Measurements from ENCODE around the gene EFCC1.
A peak's percentile ranks its signal among the peaks of the same experiment; 100 is the strongest.

EFCC1 gene, protein sequence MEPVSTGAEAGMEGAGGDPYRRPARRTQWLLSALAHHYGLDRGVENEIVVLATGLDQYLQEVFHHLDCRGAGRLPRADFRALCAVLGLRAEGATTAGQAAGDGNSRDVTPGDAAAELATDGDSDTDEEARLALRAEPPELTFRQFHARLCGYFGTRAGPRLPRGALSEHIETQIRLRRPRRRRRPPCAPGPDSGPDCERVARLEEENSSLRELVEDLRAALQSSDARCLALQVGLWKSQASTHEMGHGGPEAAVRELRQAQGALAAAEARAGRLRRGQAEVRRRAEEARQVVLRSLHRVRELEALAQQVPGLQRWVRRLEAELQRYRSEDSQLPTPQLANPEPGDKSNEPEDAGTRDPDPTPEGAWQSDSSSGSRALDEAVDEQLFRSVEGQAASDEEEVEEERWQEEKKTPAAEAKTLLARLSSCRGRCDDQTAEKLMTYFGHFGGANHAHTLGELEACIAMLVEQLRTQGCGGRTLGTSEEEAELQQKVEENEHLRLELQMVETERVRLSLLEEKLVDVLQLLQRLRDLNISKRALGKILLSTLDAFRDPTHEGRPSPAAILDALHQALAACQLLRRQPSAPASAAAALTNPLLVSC

DNA sequence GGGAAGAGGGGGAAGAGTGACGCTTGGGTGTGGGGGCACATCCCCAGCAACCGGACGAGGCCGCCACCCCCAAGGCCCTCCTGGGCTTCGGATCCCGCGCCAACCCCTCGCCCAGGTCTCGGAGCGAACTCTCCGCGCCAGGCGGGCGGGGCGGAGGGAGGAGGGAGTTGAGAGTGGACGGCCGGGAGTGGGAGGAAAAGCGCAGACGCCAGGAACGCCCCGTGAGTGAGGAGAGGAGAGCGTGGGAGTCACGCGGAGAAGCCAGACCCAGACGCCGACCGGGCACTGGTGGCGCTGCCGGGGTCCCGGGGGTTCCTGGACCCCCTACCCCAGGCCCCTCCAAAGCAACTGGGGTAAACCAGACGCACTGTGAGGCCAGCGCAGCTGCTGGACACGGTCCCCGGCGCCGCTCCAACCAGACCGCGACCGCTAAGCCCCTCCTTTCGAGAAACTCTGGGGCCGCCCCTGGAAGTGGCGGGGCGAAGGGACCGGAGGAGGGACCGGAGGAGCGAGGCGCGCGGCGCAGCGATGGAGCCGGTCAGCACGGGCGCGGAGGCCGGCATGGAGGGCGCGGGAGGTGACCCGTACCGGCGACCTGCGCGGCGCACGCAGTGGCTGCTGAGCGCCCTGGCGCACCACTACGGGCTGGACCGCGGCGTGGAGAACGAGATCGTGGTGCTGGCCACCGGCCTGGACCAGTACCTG lies at the start of gene EFCC1:
Gene EFCC1, plus strand, starts transcription at position 204 of the 705 bp plus-strand sequence. Its CDS starts 325 bp downstream, at position 529.
- DNase-seq (ENCODE audit: low spot score): no peak

DNA sequence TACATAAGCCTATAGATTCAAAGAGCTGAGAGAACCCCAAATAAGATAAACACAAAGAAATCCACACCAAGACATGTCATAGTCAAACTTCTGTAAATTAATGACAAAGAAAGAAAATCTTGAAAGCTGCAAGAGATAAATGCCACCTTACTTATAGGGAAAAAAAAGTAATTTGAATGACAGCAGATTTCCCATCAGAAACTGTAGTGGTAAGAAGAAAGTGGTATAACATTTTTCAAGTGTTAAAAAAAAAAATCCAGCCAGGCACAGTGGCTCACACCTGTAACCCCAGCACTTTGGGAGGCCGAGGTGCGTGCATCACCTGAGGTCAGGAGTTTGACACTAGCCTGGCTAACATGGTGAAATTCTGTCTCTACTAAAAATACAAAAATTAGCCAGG lies 44.7 kb upstream of the EFCC1 start:
- DNase-seq (ENCODE audit: low spot score): no peak

DNA sequence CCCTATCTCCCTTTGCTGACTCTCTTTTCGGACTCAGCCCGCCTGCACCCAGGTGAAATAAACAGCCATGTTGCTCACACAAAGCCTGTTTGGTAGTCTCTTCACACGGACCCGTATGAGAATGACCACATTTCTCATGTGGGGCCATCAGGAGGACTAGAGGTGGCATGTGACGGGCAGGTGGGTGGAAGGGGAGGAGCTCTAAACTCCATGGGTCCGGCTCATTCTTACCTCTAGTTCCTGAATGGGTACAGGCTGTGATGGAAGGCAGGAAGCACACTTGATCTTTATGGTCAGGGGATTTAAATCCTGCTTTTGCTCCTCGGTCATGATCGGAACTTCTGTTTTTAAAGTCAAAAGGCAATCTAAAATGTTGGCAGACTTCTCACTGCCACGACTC lies 35.8 kb upstream of the EFCC1 start:
- no peak for DNase-seq (ENCODE audit: low spot score)

DNA sequence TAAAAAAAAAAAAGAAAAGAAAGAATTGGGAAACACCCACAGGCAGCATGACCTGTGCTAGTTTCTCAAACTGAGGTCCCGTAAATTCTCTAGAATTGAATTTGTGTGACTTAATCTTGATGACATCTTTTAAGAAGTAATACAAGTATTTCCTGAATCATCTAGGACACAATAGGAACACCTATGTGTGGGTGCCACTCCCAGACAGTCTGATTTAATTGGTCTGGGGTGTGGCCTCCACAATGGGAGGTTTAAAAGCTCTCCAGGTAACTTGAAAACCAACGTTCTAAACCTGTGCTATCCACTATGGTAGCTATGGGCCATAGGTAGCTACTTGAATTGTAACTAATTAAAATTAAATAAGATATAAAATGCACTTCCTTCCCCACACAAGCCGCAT lies 35.3 kb upstream of the EFCC1 start:
- DNase-seq (ENCODE audit: low spot score): no peak

DNA sequence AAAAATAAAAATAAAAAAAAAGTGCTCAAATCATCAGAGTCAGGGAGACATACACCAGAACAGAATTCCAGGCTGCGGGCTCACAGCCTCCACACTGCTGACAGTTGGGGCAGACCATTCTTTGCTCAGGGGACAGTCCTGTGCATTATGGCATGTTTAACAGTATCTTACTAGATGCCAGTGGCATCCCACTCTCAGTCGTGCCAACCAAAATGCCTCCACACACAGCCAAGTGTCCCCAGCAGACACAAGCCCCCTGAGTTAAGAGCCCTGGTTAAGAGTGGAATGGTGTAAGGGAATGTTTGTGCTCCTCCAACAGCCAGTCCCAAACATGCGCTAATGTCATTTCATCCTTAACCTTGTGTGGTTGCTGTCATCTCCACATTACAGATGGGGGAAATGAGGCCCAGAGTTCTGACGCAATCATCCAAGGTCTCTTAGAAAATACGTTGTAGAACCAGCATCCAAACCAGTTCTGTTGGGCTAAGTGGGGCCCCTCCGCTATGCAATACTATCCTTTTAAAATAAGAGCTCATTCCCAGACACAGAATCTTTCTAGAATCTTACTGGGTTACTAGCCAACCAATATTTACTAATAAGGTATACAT lies 33.3 kb upstream of the EFCC1 start:
- no peak for DNase-seq (ENCODE audit: low spot score)

DNA sequence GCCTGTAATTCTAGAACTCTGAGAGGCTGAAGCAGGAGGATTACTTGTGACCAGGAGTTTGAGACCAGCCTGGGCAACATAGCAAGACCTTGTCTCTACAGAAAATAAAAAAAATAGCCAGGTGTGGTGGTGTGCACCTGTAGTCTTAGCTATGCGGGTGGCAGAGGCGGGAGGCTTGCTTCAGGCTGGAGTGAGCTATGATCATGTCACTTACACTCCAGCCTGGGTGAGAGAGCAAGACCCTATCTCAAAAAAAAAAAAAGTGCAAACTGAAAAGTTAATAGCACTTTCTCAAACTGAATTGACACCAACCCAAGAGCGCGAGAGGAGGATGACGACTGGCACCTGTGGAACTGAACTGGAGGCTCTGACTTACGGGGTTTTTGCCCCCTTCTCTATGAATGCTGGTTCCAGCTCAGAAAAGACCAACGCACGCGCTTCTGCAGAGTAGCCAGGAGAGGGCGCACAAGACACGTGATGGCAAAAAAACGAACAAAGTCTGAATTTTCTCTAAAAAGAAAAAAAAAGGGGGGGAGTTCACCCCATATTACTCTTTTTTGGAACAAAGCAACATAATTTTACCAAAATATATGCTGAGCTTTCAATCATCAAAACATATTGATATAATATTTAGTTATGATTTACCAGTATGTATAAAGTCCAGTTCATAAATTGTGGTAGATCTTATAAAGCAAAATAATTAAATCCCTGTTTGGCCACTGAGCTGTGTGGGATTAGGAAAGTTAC lies 30.9 kb upstream of the EFCC1 start:
- peak; percentile 24 for DNase-seq (ENCODE audit: low spot score)

DNA sequence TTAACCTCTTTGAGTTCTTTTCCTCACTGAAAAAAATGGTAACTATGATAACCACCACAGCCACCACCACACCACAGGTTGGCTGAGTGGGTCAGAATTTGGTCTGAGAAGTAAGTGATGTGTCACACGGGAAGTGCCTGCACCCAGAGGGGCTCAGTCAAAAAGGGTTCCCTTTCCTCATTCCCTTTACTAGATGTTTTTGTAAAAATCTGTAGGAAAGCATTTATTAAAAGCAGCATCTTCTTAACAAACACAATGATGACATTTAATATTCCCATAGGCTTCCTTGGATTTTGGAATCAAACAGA lies 30.4 kb upstream of the EFCC1 start:
- no peak for DNase-seq (ENCODE audit: low spot score)

DNA sequence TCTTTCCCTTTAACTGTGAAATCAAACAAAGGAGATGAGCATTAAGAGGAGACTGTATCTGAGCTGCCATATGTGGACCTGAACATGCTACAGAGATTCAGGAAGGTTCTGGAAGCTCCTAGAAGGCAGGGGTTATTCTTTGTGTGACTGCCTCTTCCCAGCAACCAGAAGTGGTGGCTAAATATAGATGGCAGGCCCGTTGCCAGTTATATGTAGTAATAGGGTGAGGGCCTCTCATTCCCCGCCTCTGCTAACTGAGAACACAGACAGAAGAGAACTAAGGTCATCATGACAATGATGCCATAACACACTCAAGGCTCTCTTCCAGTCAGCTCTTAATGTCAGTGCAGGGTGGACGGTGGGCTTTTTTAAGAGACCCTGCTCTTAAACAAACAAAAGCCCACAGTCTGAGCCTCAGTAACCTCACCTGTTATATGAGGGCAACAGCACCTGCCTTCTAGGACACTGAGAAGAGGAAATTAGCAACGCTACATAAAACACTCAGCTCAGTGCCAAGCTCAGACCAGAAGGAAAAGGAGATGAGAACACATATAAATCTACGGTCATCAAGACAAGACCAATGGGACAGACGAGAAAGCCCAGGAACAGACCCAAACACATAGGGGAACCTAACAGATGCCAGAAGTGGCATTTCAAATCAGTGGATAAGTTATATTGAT lies 29.5 kb upstream of the EFCC1 start:
- no peak for DNase-seq (ENCODE audit: low spot score)

DNA sequence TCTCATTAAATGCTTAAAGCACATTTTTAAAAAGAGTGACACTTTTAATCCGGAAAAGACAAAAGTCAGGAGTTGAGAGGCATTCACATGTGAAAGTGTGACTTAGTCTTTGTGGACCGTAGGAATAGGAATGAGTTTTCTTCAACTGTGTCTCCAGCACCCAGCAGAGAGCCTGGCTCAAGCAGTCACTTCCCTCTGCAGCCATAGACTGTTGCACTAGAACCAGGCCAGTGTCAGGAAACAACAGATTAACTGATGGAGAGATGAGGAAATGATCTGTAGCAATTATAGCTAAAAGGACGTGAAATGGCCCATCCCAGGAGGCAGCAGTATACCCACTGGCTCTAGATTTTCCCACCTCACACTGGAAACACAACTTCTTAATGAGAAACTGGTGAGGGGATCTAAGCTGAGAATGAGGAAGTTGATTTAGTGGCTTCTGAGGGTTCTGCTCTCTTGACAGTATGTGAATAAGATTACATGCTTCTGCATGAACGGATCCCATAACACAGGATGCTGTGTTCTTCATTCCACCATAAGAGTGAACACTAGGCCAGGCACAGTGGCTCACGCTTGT lies 27.0 kb upstream of the EFCC1 start:
- DNase-seq (ENCODE audit: low spot score): no peak

DNA sequence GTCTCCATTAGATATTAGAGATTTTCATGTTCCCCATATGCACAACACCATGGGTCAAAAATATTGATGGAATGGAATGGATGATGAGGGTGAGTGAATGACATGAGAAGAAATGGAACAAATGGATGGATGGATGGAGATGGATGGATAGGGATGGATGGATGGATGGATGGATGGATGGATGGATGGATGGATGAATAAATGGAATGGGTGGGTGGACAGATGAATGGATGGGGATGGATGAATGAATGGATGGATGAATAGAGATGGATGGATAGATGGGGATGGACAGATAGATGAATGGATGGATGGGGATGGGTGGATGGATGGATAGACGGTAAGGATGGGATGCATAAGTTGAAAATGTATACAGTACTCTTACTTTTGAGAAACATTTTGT lies 25.8 kb upstream of the EFCC1 start:
- DNase-seq (ENCODE audit: low spot score): no peak

DNA sequence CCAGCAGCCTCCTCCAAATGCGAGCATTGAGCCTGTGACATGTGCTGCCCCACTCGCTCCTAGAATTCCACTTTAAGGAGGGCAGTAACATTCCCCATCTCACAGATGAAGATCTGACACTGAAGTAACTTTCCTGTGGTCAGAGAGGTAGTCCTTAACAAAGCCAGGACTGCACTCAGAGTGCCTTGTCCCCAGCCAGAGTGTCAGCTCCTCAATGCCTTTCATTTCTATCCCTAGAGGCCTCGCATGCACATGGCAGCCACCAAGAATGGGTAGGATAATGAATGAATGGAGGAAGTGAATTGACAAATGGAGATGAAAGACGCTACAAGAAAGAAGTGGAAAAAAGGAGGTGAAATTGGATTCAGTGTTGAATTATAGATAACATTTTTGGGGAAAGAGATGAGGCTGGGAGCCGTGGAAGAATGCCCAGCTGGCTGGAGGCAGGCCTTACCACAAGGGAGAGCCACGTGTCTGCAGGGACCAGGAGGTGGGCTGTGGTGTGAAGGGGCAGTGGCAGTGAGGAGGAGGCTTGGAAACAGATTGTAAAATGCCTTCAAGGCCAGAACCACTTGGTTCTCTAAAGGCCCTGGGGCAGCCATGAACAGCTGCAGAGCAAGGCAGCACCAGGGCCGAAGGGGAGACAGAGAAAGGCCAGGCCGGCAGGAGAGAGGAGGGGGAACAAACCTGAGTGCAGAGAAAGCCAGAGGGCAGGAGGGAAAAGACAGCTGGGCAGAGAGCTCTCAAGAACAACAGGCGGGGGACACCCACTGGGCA lies 17.6 kb upstream of the EFCC1 start:
- DNase-seq (ENCODE audit: low spot score): no peak

DNA sequence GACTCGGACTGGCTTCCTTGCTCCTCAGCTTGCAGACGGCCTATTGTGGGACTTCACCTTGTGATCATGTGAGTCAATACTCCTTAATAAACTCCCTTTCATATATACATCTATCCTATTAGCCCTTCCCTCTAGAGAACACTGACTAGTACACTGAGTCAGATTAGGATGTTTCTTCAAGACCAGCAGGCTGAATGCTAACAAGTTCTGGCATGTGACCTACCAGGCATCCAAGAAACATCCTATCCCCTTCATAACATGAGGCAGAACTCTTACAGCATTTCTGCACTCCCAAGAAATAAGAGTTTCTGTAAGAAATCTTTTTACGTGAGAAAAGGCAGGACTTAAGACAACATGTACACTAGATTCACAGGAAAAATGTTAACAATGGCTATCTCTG lies 16.5 kb upstream of the EFCC1 start:
- DNase-seq (ENCODE audit: low spot score): no peak

DNA sequence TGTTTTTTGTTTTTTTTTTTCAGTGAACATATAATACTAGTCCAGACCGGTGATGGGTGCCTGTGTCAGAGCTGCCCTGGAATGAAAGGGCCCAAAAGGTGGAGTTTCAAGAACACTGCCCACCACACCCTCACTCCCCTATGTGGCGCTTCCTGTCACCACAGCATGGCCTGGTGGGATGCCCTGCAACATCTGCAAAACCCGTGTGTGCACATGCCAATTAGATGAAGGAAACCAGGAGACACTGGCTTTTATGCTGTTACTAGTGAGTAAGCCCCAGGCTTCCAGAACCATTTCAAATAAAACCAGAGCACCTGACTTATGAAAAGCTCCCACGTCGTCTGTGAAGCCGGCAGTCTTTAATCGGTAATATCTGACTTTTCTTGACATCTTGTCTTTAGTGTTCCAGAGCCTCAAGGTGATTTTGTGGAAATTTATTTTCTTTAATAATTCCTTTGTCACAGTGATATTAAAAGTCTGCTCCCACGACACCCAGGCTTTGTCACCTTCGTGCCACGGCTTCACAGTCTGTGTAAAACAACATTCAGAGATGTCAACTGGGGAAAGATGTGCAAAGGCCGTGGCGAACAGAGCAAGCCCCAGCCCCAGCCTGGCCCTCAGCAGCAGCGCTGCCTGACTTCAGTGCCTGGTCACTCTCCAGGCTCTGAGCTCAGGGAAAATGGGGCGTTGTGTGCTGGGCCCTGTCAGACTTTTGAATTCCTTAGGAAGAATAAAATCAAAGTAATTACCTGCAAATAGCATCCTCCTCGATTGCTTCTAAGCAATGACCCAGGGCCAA lies 13.6 kb upstream of the EFCC1 start:
- DNase-seq (ENCODE audit: low spot score): no peak

DNA sequence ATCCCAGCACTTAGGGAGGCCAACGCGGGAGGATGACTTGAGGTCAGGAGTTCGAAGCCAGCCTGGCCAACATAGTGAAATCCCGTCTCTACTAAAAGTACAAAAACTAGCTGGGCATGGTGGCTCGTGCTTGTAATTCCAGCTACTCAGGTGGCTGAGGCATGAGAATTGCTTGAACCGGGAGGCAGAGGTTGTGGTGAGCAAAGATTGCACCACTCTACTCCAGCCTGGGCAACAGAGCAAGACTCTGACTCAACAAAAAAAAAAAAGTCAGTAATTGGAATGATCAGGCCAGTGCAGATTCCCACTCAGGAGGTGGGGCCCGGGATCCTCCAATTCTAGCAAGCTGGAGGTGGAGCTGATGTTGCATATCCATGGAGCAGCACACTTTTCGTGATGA lies 12.8 kb upstream of the EFCC1 start:
- no peak for DNase-seq (ENCODE audit: low spot score)

DNA sequence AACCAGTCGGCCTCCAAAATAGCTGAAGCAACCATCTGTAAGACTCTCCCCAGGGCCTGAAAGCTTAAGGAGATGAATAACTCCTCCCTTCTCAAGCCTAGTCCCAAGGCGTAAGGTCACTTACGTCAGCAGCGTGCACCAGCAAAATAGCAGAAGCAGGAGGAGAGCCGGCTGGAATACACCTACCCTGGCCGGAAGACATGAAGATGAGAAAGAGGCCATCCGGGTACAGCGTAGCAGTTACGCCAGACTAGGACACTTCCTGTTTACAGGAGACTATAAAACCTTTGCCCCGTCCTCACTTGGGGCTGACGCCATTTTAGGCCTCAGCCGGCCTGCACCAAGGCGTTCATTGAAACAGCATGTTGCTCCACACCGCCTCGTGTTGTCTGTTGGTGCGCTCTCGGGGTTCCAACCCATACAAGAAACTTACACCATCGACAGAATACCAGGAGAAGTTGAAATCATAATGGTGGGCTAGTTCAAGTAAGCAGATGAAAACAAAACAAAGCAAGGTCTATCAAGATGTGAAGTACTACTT lies 9.7 kb upstream of the EFCC1 start:
- no peak for DNase-seq (ENCODE audit: low spot score)

DNA sequence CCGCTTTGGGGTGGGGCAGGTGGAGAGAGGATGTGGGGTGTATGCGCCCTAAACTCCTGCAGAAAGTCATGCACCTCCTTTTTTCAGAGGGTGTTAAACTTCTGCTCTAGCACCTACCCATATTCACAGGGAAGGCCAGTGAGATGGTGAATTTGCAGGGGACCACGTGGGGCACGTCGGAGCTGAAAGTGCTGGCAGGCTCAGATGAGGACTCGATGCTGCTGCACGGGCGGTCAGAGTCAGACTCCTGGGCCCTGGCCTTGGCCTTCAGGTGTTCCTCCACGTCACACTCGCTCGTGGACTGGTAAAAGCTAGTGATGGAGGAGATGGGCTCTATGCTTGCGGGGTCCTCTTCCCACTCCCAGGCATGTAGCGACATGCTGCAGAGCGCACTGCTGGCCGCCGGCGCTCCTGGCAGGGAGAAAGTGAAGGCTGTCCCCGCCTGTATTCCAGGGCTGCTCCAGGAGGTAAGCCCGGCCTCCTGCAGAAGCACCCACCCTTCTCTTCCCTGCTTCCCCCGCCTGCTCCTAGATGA lies 8.1 kb upstream of the EFCC1 start:
- no peak for DNase-seq (ENCODE audit: low spot score)

DNA sequence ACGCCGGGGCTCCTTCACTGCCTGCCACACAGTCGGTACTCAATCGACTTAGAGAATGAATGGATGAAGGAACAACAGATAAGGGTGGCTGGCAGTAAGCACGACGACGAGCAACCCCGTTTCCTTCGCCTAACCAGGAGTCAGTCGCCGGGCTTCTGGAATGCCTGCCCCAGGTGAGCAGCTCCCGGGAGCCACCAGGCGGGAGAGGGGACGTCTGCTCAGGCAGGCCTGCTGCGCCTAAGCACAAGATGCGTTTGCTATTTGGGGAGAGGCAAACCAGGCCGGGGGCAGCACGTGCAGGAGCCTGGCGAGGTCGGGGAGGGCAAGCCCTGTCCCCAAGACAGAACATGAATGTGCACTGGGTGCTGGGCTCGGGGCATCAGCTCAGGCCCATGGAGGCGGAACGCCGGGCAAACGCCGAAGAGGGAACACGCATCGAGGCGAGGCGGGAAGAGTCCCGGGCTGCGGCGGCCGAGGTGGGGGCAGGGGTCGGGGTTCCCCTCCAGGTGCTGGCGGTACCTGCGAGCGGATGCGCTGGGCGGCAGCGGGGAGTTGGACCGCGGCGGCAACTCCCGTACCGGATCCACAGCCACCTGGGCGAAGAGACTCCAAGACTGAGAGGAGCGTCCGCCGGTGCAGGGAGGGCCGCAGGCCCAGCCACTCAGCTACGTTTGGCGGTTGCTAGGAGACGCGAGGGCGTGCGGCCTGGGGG lies 7.5 kb upstream of the EFCC1 start, which contains the start of gene CFAP92:
Gene CFAP92, minus strand, starts transcription at position 616 of the 712 bp plus-strand sequence. CDS start 772 bp downstream, outside the sequence.
- peak; percentile 76 for DNase-seq (ENCODE audit: low spot score)

DNA sequence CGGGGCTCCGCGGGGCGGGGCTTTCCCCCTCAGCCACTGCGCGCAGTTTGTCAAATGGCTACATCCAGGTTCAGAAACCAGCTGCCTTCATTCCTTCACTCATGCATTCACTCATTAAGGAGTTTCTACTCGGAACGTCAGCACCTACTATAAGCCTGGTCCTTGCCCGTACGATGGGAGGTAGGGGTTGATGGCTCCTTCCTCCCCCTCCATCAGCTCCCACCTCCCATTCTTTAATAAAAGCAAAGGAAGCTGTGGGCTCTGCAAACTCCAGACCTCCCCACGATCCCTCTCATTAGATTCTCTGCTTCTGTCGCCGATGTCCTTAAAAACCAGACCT lies 7.0 kb upstream of the EFCC1 start:
- no peak for DNase-seq (ENCODE audit: low spot score)

Data from putamen (tissue), 1 donor.